ENCODE results near the gene VTA1. TPM values are rescaled to one million over a fixed set of nuclear protein-coding genes. Genes with fewer than 3 reads are reported as not detected.
"Not testable (repeated sequence)": the region's sequence is repeated elsewhere in the genome, so short reads cannot be mapped to it uniquely, and the experiment has no call there.

Gene VTA1
- total and polyA plus RNA-seq, 2 of the 8 experiments (the other 6 are each of a cell fraction or from before 2014, with no cell fraction given): 63.6 to 67.0 TPM

DNA sequence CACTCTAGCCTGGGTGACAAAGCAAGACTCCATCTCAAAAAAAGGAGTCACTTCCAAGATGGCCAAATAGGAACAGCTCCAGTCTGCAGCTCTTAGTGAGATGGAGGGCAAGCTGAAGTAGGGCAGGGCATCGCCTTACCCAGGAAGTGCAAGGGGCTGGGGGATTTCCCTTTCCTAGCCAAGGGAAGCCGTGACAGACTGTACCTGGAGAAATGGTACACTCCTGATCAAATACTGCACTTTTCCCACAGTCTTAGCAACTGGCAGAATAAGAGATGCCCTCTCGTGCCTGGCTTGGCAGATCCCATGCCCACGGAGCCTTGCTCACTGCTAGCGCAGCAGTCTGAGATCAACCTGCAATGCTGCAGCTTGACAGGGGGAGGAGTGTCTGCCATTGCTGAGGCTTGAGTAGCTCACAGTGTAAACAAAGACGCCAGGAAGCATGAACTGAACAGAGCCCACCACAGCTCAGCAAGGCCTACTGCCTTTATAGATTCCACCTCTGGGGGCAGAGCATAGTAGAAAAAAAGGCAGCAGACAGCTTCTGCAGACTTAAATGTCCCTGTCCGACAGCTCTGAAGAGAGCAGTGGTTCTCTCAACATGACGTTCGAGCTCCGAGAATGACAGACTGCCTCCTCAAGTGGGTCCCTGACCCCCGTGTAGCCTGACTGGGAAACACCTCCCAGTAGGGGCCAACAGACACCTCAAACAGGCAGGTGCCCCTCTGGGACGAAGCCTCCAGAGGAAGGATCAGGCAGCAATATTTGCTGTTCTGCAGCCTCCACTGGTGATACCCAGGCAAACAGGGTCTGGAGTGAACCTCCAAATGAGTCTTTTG is 85.4 kb downstream of the VTA1 start:
- not testable (repeated sequence) for H3K23ac ChIP-seq (ENCODE audit: insufficient read length); H3K36me3 ChIP-seq (ENCODE audit: control insufficient read depth in 2 of 4, insufficient read depth in 4 of 4, low read length in 3 of 4); H2BK5ac ChIP-seq (ENCODE audit: low read depth, low read length); H3K4me3 ChIP-seq (ENCODE audit: extremely low read depth in 1 of 4, insufficient read depth in 2 of 4, low read depth in 3 of 4, low read length in 4 of 4); H2AFZ ChIP-seq (ENCODE audit: low read length); H3K4ac ChIP-seq (replicated peaks; ENCODE audit: insufficient read length, low read depth, low read length); H3K27ac ChIP-seq (ENCODE audit: low read depth, low read length); H3K4me2 ChIP-seq (ENCODE audit: insufficient read depth in 1 of 2, low read depth in 2 of 2, low read length in 2 of 2); H2BK15ac ChIP-seq (ENCODE audit: low read length); H2BK20ac ChIP-seq (ENCODE audit: low read length); H3K14ac ChIP-seq (ENCODE audit: insufficient read length); H3K9me3 ChIP-seq (ENCODE audit: insufficient read depth in 2 of 2, low read depth in 1 of 2, low read length in 1 of 2); H3K79me1 ChIP-seq (ENCODE audit: low read depth, low read length); H3K23me2 ChIP-seq (ENCODE audit: low read depth, low read length); H3K4me1 ChIP-seq (replicated peaks in 1 of 4; ENCODE audit: control insufficient read depth in 3 of 4, insufficient read depth in 4 of 4, low read length in 3 of 4); H3K56ac ChIP-seq (replicated peaks; ENCODE audit: insufficient read length, low read depth, low read length); H4K5ac ChIP-seq (ENCODE audit: insufficient read length, low read depth, low read length); H3K18ac ChIP-seq (ENCODE audit: extremely low read depth, low read length); H4K8ac ChIP-seq (ENCODE audit: extremely low read depth, insufficient read depth, low read length); H2AK5ac ChIP-seq (ENCODE audit: low read depth, low read length); H4K91ac ChIP-seq (replicated peaks; ENCODE audit: insufficient read length, low read length); H3K27me3 ChIP-seq (replicated peaks in 1 of 4; ENCODE audit: control insufficient read depth in 3 of 4, extremely low read depth in 1 of 4, insufficient read depth in 3 of 4, low read length in 3 of 4); H4K20me1 ChIP-seq (replicated peaks in 1 of 2; ENCODE audit: control insufficient read depth in 1 of 2, insufficient read depth in 2 of 2, low read length in 2 of 2); H2BK120ac ChIP-seq (replicated peaks; ENCODE audit: low read depth, low read length); H2BK12ac ChIP-seq (ENCODE audit: low read depth, low read length); H3K79me2 ChIP-seq (ENCODE audit: control insufficient read depth in 1 of 2, insufficient read depth in 2 of 2, low read length in 2 of 2); H3K9ac ChIP-seq (replicated peaks in 1 of 4; ENCODE audit: extremely low read depth in 1 of 4, low read depth in 3 of 4, low read length in 3 of 4)
- 65% methylated on average over 12 of the region's 12 CpGs; no CpG with 5 or more reads in 1 of the 2 experiments for WGBS, 2 experiments (ENCODE audit: extremely low coverage in 1 of 2, insufficient coverage in 1 of 2, insufficient read length in 1 of 2, insufficient replicate concordance in 2 of 2, low coverage in 1 of 2, low lambda C conversion rate in 2 of 2, missing lambda C conversion rate in 1 of 2)
- FAIRE-seq (peak; percentile 45), DNase-seq (ENCODE audit: low read depth in 1 of 2, low spot score in 2 of 2) (peak; percentile 54 to 60)
- TF ChIP-seq, protein P1, sequence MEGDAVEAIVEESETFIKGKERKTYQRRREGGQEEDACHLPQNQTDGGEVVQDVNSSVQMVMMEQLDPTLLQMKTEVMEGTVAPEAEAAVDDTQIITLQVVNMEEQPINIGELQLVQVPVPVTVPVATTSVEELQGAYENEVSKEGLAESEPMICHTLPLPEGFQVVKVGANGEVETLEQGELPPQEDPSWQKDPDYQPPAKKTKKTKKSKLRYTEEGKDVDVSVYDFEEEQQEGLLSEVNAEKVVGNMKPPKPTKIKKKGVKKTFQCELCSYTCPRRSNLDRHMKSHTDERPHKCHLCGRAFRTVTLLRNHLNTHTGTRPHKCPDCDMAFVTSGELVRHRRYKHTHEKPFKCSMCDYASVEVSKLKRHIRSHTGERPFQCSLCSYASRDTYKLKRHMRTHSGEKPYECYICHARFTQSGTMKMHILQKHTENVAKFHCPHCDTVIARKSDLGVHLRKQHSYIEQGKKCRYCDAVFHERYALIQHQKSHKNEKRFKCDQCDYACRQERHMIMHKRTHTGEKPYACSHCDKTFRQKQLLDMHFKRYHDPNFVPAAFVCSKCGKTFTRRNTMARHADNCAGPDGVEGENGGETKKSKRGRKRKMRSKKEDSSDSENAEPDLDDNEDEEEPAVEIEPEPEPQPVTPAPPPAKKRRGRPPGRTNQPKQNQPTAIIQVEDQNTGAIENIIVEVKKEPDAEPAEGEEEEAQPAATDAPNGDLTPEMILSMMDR (IDR thresholded peaks at IDR 0.05; ENCODE audit: control extremely low read depth in 1 of 3, insufficient read depth in 1 of 3, low read depth in 1 of 3, low read length in 3 of 3): peak; percentile 27 to 66 (median 62)
- TF ChIP-seq, protein P2, sequence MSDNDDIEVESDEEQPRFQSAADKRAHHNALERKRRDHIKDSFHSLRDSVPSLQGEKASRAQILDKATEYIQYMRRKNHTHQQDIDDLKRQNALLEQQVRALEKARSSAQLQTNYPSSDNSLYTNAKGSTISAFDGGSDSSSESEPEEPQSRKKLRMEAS (IDR thresholded peaks at IDR 0.05): peak; percentile 31; the same call in 1 of the 2 replicates
- TF ChIP-seq RAD21 (IDR thresholded peaks at IDR 0.05 in 1 of 2, conservative IDR thresholded peaks at IDR 0.05 in 1 of 2; ENCODE audit: low read depth in 2 of 2, low read length in 2 of 2): peak; percentile 58 to 68
- 0 out of 4 replicates have a peak, but pooled peaks of 1 of the 2 experiments have one; percentile 39 for TF ChIP-seq SIN3A (conservative IDR thresholded peaks at IDR 0.05 in 1 of 2, IDR thresholded peaks at IDR 0.05 in 1 of 2; ENCODE audit: low read depth in 1 of 2, low read length in 2 of 2)
- TF ChIP-seq YY1 (IDR thresholded peaks at IDR 0.05; ENCODE audit: low read depth, low read length): peak; percentile 59; the same call in 1 of the 2 replicates
- ChIA-PET POLR2A (ENCODE audit: partially characterized antibody) (interaction anchor here (1.1 kb wide), 1 partner anchor 69 kb away, joined by 4 read pairs; the partner anchor contains the start of gene ADGRG6), CTCF (ENCODE audit: partially characterized antibody) (interaction anchor here (0.5 to 4.0 kb wide), 44 partner anchors 10 to 1098 kb away, joined by 3 to 23 read pairs (median 4); partner anchors contain the start of genes ADGRG6 and NMBR)

Data from H1 (cell line).